A204.1 (cell line): Measurements from ENCODE around the gene LETM1.

Experiments used
- FAIRE-seq: peaks from 2 replicates; lab custom pipeline; 2012; peaks lifted over from hg19 to GRCh38; lab: Jason Lieb, UNC

The LETM1 gene

DNA sequence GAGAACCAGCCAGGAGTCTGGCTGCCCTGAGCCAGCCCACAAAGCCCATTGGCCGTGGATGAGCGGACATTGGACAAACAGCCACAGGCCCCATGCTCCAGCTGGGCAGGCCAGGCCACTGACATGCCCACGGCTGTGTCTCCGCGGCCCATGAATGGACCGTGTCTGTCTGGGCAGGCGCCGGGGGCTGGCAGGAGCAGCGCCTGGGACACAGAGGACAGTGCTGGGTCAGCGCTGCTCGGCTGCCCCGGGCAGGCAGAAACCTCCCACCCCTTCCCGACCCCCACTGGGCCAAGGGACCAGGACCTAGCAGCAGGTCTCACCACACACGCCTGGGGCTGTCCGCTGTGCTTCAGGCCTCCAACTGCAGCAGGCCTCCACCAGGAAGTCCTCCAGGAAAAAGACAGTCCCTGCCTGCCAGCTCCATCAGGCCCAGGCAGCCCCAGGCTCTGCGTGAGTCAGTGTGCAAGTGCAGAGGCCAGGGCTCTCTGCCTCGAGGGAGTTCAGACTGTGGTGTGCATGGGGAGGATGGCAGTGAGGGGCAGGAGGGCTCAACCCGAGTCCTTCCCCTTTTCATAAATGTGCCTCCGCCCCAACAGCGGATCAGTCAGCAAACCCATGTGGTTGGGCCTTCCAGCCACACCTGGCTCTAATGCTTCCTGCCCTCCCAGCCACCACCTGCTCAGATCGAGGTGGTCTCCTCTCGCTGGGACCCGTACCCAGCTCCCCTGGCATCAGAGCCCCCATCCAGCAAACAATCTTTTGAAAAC lies 80.0 kb downstream of the LETM1 start:
- no peak for FAIRE-seq

GRCh38 chr4:1773754-1774153 lies 82.2 kb downstream of the LETM1 start:
- no peak for FAIRE-seq

DNA sequence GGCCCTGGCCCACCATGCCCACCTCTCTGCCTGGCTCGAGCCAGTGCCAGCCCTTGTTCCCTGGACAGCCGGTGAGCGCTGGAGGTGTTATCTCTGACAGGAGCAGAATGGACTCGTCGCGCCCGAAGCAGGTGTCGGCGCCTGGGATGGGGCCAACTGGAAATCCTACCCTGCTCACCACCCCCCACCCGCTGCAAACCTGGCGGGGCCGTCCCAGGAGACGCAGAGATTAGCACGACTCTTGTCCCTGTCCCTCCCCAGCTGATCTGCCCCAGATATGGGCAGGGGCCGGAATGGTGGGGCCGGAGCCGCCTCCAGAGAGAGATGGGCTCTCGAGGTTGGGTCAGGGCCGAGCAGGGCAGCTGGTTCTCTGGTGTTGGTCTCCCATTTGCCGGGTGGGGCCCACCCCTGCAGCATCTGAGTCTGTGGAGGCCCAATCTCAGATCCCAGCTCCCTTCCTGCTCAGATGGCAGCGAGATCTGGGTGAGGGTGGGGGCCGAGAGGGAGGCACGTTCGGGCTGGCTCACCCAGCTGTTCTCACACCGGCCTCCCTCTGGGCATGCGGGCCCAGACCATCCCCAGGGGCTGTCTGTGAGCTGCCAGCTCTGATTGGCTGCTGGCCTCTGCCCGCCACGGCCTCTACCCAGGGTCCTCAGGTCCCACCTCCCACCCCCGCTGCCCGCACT lies 83.0 kb downstream of the LETM1 start:
- FAIRE-seq, result no peak

GRCh38 chr4:1771555-1772305 lies 84.2 kb downstream of the LETM1 start:
- no peak for FAIRE-seq

DNA sequence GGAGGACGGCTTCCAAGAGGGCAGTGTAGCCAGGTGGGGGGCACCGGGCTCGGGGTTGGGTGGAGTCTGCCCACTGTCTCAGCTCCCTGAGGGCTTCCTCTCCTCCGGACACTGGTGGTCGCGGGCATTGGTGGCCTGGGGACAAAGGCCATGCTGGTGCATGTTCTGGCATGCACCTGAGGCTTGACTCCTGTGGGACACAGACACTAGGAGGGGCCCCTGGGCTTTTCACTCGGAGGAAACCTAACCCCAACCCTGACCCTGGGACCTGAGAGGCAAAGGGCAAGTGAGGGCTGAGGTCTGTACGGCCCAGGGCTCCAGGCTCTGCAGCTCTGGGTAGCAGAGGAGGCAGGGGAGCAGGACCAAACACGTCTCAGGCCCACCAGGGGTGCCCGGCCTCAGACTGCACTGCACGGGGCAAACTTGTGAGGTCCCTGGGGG lies 85.1 kb downstream of the LETM1 start:
- FAIRE-seq, result no peak

DNA sequence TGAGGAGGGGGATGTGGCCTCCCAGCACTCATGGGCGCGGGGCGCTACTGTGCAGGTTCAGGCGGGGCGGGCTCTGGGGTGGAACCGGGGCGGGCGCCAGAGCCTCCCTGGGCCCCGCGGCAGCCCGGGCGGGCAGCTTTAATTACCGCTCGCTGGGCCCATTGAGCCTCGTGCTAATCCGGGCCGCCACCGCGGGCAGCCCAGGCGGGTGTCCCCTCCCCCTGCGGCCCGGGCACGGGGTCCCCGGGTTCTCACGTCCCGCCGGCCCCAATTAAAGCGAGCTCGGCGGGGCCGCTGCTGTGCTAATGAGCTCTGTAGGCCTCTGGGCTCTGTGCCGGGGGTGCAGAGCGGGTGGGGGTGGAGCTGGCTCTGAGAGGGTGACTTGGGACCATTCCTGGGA lies 85.7 kb downstream of the LETM1 start:
- FAIRE-seq, result no peak

- FAIRE-seq, result no peak
Observed at GRCh38 chr4:1769692-1770091, 86.3 kb downstream of the LETM1 start.

DNA sequence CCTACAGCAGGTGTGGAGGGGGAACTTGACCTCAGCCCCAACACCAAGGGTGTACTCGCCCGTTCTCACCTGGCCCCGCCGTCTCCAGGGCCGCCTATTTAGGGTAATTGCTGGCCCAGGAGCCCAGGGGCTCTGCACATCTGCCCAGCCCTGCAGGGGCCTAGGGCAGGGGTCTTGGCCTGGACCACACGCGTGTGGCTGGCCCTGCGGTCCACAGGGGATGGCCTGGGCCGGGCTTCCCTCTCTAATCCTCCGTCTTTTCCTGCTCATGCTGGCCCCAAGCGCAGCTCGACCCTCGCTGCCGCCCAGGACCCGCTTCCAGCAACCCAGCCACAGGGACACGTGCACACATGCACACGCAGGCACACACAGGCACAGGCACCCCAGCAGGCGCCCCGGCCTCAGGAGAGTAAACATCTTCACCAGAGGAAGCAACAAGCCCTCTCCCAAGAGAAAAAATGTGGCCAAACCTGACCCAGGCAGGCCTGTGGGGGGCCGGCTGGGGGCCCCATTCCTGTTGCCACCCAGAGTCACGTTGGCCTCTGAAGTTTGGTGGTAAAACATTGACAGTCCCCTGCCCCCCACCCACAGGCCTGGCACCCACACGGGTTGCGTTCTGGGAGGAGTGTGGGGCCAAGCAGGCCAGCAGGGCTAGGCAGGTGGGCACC lies 87.5 kb downstream of the LETM1 start:
- FAIRE-seq, result no peak

DNA sequence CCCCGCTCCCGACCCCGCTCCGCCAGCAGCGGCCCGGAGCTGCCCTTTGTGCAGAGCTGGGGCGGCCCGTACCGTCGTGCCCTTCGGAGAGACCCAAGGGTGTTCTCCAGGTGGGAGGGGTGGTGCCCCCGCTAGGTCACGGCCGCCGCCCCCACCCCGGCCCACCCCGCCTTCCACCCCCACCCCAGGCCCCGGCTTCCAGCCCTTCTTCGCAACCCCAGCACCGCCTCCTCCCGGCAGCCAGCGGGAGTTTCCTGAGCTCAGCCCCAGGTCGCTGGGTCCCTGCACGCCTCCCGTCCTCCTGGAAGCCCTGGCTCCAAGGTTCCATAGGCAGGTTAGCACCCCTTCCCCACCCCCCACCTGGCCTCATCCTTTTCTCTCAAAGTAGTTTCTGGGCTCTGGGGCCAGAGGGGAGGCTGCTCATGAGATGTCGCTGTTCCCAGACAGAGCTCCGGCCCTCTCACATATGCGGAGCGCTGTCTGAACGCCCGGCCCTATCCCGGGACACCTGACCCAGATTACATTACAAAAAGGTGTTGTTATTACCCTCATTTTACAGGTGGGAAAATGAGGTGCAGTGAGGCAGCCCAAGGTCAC lies 88.1 kb downstream of the LETM1 start:
- FAIRE-seq, result no peak

- no peak for FAIRE-seq
Observed at GRCh38 chr4:1767061-1767769, 88.7 kb downstream of the LETM1 start.

GRCh38 chr4:1766106-1767060 lies 89.6 kb downstream of the LETM1 start:
- no peak for FAIRE-seq

GRCh38 chr4:1765409-1766072 lies 90.4 kb downstream of the LETM1 start:
- no peak for FAIRE-seq

DNA sequence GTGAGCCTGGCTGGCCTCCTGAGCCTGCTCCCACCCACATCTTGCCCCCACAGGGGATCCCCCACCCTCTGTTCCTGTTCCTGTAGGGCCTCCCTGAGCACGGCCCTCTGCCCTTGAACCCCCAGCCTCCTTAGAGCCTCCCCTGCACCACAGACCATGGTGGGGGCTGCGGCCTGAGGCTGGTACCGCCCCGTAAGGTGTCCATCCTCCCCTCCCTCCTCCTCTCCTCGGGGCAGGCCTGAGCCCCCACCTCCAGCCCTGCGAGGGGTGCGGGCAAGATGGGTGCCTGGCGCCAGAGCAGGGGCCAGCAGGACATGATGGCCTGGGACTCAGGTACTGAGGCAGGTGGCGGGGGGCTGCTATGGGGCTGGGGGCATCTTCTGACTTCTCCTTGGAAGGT lies 91.3 kb downstream of the LETM1 start:
- no peak for FAIRE-seq

- no peak for FAIRE-seq
Observed at GRCh38 chr4:1763550-1764080, 92.3 kb downstream of the LETM1 start.

GRCh38 chr4:1763070-1763549 lies 92.8 kb downstream of the LETM1 start:
- no peak for FAIRE-seq

- no peak for FAIRE-seq
Observed at GRCh38 chr4:1762264-1763010, 93.5 kb downstream of the LETM1 start.
